ENCODE data around the gene ARHGEF10L.

ARHGEF10L gene

DNA sequence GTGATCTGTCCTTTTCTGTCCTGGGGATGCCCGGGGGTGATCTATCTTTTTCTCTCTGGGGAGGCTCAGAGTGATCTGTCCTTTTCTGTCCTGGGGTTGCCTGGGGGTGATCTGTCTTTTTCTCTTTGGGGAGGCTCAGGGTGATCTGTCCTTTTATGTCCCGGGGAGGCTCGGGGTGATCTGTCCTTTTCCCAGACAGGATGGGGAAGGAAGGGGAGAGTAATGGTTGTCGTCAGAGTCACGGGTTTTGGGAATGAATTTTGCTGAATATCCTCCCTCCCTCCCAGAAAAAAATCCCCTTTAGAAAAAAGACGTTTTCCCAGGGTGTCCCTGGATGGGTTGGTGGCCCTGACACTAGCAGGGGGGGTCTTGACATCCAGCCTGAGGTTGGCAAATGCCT, 91.5 kb downstream of the ARHGEF10L start:
- peaks cover 72% of the 10 kb centered on the region for H3K36me3 ChIP-seq (ENCODE audit: insufficient read depth, low read length)
- no peaks in the 10 kb centered on the region for H3K27me3 ChIP-seq (ENCODE audit: insufficient read depth, low read length)
- no peak overlapping the region for H3K4me3 ChIP-seq (ENCODE audit: low read length)
- H3K4me1 ChIP-seq (ENCODE audit: insufficient read depth, low read length): no peaks in the 10 kb centered on the region
- no peaks in the 10 kb centered on the region for H3K9me3 ChIP-seq (ENCODE audit: insufficient read depth, low read depth, low read length)
- WGBS: 82% methylated on average over 4 of the region's 6 CpGs
- no peak overlapping the region for H3K9ac ChIP-seq (ENCODE audit: low read depth, low read length)
- H3K27ac ChIP-seq (ENCODE audit: low read depth, low read length): no peak overlapping the region

DNA sequence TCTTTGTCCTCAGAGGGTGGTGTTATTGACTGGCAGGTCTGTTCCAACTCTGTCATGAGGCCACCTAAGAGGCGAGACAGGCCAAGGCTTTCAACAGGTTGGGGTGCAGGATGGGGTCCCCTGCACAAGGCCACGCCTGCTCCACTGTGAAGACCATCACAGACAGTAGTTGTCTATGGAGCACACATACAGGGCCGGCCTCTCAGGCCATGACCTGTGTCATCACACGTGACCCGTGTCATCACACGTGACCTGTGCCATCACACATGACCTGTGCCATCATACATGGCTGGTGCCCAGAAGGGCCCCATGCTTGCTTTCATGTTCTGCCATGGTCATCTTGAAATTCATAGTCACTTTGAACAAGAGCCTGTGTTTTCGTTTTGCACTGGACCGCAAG, 91.9 kb downstream of the ARHGEF10L start:
- WGBS: 96% methylated on average over 8 of the region's 8 CpGs
- Histone ChIP-seq H3K4me3 (ENCODE audit: low read length) (no peak overlapping the region), H3K27ac (ENCODE audit: low read depth, low read length) (no peak overlapping the region), H3K27me3 (ENCODE audit: insufficient read depth, low read length) (no peaks in the 10 kb centered on the region), H3K36me3 (ENCODE audit: insufficient read depth, low read length) (peaks cover 72% of the 10 kb centered on the region), H3K9me3 (ENCODE audit: insufficient read depth, low read depth, low read length) (no peaks in the 10 kb centered on the region), H3K4me1 (ENCODE audit: insufficient read depth, low read length) (no peaks in the 10 kb centered on the region), H3K9ac (ENCODE audit: low read depth, low read length) (no peak overlapping the region)

DNA sequence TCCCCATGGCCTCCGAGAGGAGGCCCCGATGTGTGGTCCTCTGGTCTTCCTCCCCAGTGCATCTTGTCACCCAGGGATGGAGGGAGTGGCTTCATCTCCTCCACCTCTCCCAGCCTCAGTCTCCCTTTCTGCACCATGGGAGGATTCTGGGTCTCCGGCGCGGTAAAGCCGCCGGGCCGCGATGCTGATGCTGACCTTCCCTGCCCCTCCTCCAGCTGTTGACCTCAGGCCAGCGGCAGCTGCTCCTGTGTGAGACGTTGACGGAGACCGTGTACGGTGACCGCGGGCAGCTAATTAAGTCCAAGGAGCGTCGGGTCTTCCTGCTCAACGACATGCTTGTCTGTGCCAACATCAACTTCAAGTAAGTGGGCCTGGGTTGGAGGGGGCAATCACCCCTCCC, 92.6 kb downstream of the ARHGEF10L start:
- H3K27ac ChIP-seq (ENCODE audit: low read depth, low read length): no peak overlapping the region
- H3K9ac ChIP-seq (ENCODE audit: low read depth, low read length): no peak overlapping the region
- no peaks in the 10 kb centered on the region for H3K27me3 ChIP-seq (ENCODE audit: insufficient read depth, low read length)
- H3K36me3 ChIP-seq (ENCODE audit: insufficient read depth, low read length): peaks cover 72% of the 10 kb centered on the region
- no peaks in the 10 kb centered on the region for H3K4me1 ChIP-seq (ENCODE audit: insufficient read depth, low read length)
- WGBS: 96% methylated on average over 19 of the region's 19 CpGs
- no peaks in the 10 kb centered on the region for H3K9me3 ChIP-seq (ENCODE audit: insufficient read depth, low read depth, low read length)
- no peak overlapping the region for H3K4me3 ChIP-seq (ENCODE audit: low read length)

DNA sequence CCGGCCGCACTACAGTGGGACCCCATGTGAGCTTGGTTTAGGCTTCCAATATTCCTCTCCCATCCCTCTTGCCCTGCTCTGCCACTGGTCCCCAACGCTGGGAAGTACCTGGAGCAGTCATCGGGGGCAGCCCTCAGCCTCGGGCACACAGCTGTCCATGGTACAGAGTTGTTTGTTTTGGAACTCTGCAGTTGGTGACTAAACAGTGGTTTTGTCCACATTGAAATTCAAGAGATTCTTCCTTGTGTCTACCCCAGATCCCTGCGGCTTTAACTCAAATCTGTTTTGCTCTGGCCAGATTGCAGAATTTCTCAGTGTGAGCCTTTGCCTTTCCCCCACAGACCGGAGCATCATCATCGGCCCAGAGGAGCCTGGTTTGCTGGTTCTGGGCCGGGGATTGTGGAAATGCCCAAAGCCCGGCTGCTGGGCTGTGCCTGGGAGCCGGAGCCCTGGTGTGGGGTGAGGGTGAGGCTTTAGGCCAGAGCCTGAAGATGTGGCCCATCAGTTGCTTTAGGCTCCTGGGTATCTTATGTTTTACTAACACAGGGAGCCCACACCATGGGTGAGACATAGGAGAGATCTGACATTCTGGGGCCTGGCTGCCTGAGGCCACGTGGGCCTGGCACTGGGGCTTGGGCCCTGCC, 93.2 kb downstream of the ARHGEF10L start:
- H3K4me3 ChIP-seq (ENCODE audit: low read length): no peak overlapping the region
- WGBS: 93% methylated on average over 12 of the region's 12 CpGs
- no peak overlapping the region for H3K27ac ChIP-seq (ENCODE audit: low read depth, low read length)
- peaks cover 70% of the 10 kb centered on the region for H3K36me3 ChIP-seq (ENCODE audit: insufficient read depth, low read length)
- no peaks in the 10 kb centered on the region for H3K9me3 ChIP-seq (ENCODE audit: insufficient read depth, low read depth, low read length)
- no peak overlapping the region for H3K9ac ChIP-seq (ENCODE audit: low read depth, low read length)
- no peaks in the 10 kb centered on the region for H3K27me3 ChIP-seq (ENCODE audit: insufficient read depth, low read length)
- no peaks in the 10 kb centered on the region for H3K4me1 ChIP-seq (ENCODE audit: insufficient read depth, low read length)

DNA sequence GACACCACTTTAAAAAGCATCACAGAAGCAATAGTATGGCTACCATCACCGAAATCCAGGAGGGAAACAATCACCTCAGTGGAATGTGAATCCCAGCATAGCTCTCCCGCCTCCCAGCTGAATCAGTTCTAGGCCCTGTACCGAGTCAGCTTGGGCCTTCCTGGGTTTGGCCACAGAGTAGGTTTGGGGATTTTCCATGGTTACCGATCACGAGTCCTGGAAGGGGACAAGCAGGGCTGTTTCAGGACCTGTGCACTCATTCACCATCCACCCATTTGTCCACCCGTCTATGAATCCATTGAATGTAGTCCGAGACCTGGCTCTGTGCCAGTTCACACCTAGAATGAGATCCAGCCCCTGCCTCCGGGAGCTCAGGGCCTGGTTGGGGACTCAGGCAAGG, 94.2 kb downstream of the ARHGEF10L start:
- Histone ChIP-seq H3K9me3 (ENCODE audit: insufficient read depth, low read depth, low read length) (no peaks in the 10 kb centered on the region), H3K27me3 (ENCODE audit: insufficient read depth, low read length) (no peaks in the 10 kb centered on the region), H3K27ac (ENCODE audit: low read depth, low read length) (no peak overlapping the region), H3K4me1 (ENCODE audit: insufficient read depth, low read length) (no peaks in the 10 kb centered on the region), H3K4me3 (ENCODE audit: low read length) (no peak overlapping the region), H3K9ac (ENCODE audit: low read depth, low read length) (no peak overlapping the region), H3K36me3 (ENCODE audit: insufficient read depth, low read length) (peaks cover 71% of the 10 kb centered on the region)
- 93% methylated on average over 8 of the region's 8 CpGs for WGBS

DNA sequence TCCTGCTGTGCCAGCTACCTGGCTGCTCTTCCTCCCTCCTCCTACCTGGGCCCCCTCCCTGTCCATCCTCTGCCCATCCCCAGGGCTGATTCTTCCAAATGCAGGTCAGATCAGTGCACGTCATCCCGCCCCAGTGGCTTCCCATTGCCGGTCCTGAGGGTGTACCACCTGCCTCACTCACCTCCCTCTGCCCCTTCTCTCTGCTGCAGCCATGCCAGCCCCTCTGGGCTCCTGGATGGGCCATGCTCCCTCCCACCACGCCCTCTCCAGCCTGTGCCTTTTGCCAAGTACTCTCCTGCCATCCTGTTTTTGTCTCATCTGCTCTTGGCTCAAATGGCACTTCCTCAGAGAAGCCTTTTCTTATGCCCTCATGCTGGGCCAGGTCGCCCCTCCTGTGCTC, 95.8 kb downstream of the ARHGEF10L start:
- Histone ChIP-seq H3K4me3 (ENCODE audit: low read length) (no peak overlapping the region), H3K4me1 (ENCODE audit: insufficient read depth, low read length) (no peaks in the 10 kb centered on the region), H3K9me3 (ENCODE audit: insufficient read depth, low read depth, low read length) (no peaks in the 10 kb centered on the region), H3K27ac (ENCODE audit: low read depth, low read length) (no peak overlapping the region), H3K9ac (ENCODE audit: low read depth, low read length) (no peak overlapping the region), H3K36me3 (ENCODE audit: insufficient read depth, low read length) (peaks cover 85% of the 10 kb centered on the region), H3K27me3 (ENCODE audit: insufficient read depth, low read length) (no peaks in the 10 kb centered on the region)
- 90% methylated on average over 5 of the region's 5 CpGs for WGBS

DNA sequence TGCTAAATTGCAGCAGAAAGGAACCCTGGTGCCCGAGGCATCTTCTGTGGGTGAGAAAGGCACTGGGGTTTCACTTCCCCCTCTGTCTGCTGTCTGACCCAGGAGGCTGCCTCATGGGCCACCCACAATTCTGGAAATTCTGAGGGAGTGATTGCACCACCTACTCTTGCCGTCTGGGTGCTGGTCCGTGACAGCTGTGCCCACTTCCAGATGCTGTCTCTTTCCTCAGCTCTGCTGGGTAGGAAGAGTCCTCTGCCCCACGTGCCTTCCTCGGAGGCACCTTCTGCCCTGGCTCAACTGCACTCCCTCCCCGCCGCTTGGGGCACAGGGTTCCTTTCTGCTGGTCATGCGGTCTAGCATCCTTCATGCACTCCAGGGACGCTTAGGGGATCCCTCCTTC, 96.3 kb downstream of the ARHGEF10L start:
- H3K27me3 ChIP-seq (ENCODE audit: insufficient read depth, low read length): no peaks in the 10 kb centered on the region

DNA sequence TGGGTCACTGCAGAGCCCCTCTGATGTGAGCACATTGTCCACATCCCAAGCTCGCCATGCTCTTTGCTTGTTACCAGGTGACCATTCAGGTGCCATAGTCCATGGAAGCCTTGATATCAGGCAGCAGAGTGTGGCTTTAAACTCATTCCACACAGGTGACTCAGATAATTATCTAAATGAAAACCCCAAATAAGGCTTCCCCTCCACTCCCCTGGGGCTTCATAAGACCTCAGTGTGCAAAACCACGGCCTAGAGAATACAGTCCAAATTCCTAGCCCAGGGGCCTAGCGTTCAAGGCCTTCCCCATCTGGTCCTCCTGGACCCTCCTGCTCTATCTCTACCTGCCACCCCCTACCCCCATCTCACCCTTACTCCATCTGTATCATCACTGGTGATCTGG, 97.1 kb downstream of the ARHGEF10L start:
- Histone ChIP-seq H3K9me3 (ENCODE audit: insufficient read depth, low read depth, low read length) (no peaks in the 10 kb centered on the region), H3K9ac (ENCODE audit: low read depth, low read length) (no peak overlapping the region), H3K4me1 (ENCODE audit: insufficient read depth, low read length) (no peaks in the 10 kb centered on the region), H3K27me3 (ENCODE audit: insufficient read depth, low read length) (no peaks in the 10 kb centered on the region), H3K27ac (ENCODE audit: low read depth, low read length) (no peak overlapping the region), H3K4me3 (ENCODE audit: low read length) (no peak overlapping the region), H3K36me3 (ENCODE audit: insufficient read depth, low read length) (peaks cover 90% of the 10 kb centered on the region)
- WGBS: 95% methylated on average over 3 of the region's 3 CpGs

More for the DNA sequence above, 96.3 kb downstream of the ARHGEF10L start:
- H3K9ac ChIP-seq (ENCODE audit: low read depth, low read length): no peak overlapping the region
- no peak overlapping the region for H3K4me3 ChIP-seq (ENCODE audit: low read length)
- 92% methylated on average over 9 of the region's 9 CpGs for WGBS
- H3K4me1 ChIP-seq (ENCODE audit: insufficient read depth, low read length): no peaks in the 10 kb centered on the region
- H3K9me3 ChIP-seq (ENCODE audit: insufficient read depth, low read depth, low read length): no peaks in the 10 kb centered on the region
- H3K27ac ChIP-seq (ENCODE audit: low read depth, low read length): no peak overlapping the region
- H3K36me3 ChIP-seq (ENCODE audit: insufficient read depth, low read length): peaks cover 90% of the 10 kb centered on the region

DNA sequence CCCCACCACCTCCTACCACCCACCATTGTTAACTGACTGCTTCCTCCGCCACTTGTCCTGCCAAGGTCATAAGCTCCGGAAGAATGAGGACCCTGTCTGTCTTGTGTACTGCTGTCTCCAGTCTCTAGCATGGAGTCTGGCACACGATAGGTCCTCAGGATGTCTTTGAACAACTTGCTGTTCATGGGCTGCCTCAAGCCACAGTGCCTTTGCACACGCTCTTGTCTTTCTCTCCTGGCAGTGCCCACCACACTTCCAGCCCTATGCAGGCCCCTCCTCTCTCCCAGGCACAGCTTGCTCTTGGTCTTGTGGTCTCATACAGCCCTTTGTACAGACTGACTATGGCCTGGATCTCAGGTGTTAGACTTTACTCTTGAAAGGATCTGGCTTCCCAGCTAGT, 97.6 kb downstream of the ARHGEF10L start:
- H3K27ac ChIP-seq (ENCODE audit: low read depth, low read length): no peak overlapping the region
- no peak overlapping the region for H3K4me3 ChIP-seq (ENCODE audit: low read length)
- no peaks in the 10 kb centered on the region for H3K9me3 ChIP-seq (ENCODE audit: insufficient read depth, low read depth, low read length)
- peaks cover 88% of the 10 kb centered on the region for H3K36me3 ChIP-seq (ENCODE audit: insufficient read depth, low read length)
- 92% methylated on average over 4 of the region's 4 CpGs for WGBS
- H3K4me1 ChIP-seq (ENCODE audit: insufficient read depth, low read length): no peaks in the 10 kb centered on the region
- H3K27me3 ChIP-seq (ENCODE audit: insufficient read depth, low read length): no peaks in the 10 kb centered on the region
- no peak overlapping the region for H3K9ac ChIP-seq (ENCODE audit: low read depth, low read length)

DNA sequence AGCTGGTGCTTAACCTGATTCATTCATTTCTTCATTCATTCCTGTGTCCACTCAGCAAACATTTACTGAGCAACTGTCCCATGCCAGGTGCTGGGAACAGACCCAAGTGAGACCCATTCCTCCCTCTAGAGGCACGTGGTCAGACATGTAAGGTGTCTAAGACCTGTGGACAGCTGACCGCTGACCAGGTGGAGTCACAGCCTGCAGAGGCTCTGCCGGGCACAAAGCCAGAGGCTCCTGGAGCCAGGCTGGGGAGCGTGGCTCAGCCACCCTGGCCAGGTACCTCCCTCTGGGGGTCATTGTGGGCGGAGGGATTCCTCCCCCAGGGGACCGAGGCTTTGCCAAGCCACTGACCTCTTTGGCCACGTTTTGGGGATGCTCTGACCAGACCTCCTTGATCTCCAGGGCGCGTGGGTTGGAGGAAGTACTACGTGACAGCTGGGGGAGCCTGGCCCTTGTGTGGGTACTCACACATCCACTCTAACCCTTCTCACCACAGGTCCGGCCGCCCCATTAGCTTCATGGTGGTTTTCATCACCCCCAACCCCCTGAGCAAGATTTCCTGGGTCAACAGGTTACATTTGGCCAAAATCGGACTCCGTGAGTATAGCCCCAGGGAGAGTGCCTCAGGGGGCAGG, 100.3 kb downstream of the ARHGEF10L start:
- Histone ChIP-seq H3K27me3 (ENCODE audit: insufficient read depth, low read length) (no peaks in the 10 kb centered on the region), H3K27ac (ENCODE audit: low read depth, low read length) (no peak overlapping the region), H3K9me3 (ENCODE audit: insufficient read depth, low read depth, low read length) (no peaks in the 10 kb centered on the region), H3K9ac (ENCODE audit: low read depth, low read length) (no peak overlapping the region), H3K36me3 (ENCODE audit: insufficient read depth, low read length) (peaks cover 65% of the 10 kb centered on the region), H3K4me1 (ENCODE audit: insufficient read depth, low read length) (no peaks in the 10 kb centered on the region), H3K4me3 (ENCODE audit: low read length) (no peak overlapping the region)
- 95% methylated on average over 14 of the region's 14 CpGs for WGBS

DNA sequence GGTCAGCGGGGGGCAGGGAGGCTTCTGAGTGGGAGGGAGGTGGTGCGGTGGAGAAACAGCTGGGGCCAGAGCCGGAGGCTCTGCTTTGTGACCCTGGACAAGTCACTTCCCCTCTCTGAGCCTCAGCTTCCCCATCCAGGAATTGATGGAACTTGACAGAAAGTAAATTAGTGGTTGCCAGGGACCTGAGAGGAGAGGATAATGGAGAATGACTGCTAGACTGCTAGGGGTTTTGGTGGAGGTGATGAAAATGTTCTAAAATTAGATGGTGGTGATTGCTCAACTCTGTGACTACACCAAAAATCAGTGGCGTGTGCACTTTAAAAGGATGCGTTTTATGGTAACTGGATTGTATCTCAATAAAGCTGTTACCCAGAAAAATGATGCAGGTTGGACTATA, 100.9 kb downstream of the ARHGEF10L start:
- Histone ChIP-seq H3K27me3 (ENCODE audit: insufficient read depth, low read length) (no peaks in the 10 kb centered on the region), H3K9ac (ENCODE audit: low read depth, low read length) (no peak overlapping the region), H3K27ac (ENCODE audit: low read depth, low read length) (no peak overlapping the region), H3K36me3 (ENCODE audit: insufficient read depth, low read length) (peaks cover 59% of the 10 kb centered on the region), H3K4me3 (ENCODE audit: low read length) (no peak overlapping the region), H3K4me1 (ENCODE audit: insufficient read depth, low read length) (no peaks in the 10 kb centered on the region), H3K9me3 (ENCODE audit: insufficient read depth, low read depth, low read length) (no peaks in the 10 kb centered on the region)
- 93% methylated on average over 3 of the region's 5 CpGs for WGBS

DNA sequence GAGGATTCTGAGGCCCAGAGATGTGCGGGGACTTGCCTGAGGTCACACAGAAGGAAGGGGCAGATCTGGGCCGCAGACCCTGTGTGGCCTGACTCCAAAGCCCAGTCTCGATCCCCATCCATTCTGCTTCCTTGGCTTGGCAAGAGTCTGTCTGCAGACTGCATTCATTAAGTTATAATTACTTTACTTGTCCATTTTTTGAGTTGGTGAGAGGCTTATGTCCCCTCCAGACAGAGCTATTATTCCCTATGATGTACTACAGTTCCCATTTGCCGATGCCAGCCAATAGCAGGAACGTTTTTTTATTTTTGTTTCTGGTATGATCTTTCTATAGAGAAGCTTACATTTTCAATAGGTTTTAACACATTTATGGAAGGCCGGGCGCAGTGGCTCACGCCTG, 101.5 kb downstream of the ARHGEF10L start:
- peaks cover 53% of the 10 kb centered on the region for H3K36me3 ChIP-seq (ENCODE audit: insufficient read depth, low read length)
- H3K4me3 ChIP-seq (ENCODE audit: low read length): no peak overlapping the region
- H3K9ac ChIP-seq (ENCODE audit: low read depth, low read length): no peak overlapping the region
- no peaks in the 10 kb centered on the region for H3K4me1 ChIP-seq (ENCODE audit: insufficient read depth, low read length)
- no peaks in the 10 kb centered on the region for H3K9me3 ChIP-seq (ENCODE audit: insufficient read depth, low read depth, low read length)
- H3K27ac ChIP-seq (ENCODE audit: low read depth, low read length): no peak overlapping the region
- 98% methylated on average over 7 of the region's 8 CpGs for WGBS
- no peaks in the 10 kb centered on the region for H3K27me3 ChIP-seq (ENCODE audit: insufficient read depth, low read length)

Data from HUES64 (cell line).